ENCODE measurements around the gene NOX4.
A peak's percentile ranks its signal among the peaks of the same experiment; 100 is the strongest.
"Not testable (repeated sequence)": the region's sequence is repeated elsewhere in the genome, so short reads cannot be mapped to it uniquely, and the experiment has no call there.

Gene NOX4

GRCh38 chr11:89457190-89457589 is 34.0 kb downstream of the NOX4 start:
- DNase-seq, result no peak

GRCh38 chr11:89456681-89457080 is 34.5 kb downstream of the NOX4 start:
- no peak for DNase-seq

DNA sequence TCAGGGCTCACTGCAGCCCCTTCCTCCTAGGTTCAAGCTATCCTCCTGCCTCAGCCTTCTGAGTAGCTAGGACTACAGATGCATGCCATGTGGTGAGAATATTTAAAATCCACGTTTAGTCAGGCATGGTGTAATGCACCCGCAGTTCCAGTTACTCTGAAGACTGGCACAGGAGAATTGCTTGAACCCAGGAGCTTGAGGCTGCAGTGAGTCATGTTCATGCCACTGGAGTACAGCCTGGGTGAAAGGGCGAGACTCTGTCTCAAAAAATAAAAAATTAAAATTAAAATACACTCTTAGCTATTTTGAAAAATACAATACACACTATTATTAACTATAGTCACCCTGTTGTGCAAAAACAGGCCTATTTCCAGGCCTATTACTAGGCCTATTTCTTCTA is 38.4 kb downstream of the NOX4 start:
- DNase-seq, result no peak

DNA sequence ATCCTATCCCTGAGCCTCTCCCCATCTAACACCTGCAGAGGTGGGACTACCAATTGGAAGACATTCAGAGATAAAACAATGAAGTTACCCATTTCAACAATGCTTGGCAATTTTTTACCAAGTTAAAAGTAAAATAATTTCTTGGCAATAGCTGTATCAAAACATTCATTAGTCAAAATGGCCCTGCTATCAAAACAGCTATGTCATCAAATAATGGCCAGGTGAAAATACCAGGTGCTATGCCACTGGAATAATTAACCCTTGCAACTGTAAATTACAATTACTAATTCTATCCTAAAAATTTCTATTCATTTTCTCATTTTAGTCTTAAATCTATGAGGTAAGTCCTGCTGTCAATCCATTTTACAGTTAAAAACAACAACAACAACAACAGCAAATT is 43.3 kb downstream of the NOX4 start:
- no peak for DNase-seq

- no peak for DNase-seq
Observed at GRCh38 chr11:89443361-89444322, 47.5 kb downstream of the NOX4 start.

DNA sequence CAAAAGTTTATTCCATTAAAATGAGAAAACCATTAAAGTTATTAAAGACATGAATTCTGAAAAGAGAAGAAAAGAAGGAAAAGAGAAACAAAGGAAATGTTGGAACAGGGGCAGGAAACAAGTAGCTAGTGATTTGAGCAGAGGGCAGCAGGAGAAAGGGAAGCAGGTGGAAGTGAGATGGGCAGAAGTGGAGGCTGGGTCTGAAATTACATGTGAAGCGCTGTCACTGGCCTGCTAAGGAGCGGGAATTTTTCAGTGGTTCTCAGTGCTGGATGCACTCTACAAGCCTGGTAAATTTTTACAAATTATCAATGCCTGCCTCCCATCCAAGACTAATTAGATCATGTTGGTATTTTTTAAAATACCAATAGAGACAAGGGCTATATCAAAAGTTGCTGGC is 48.4 kb downstream of the NOX4 start:
- no peak for DNase-seq

DNA sequence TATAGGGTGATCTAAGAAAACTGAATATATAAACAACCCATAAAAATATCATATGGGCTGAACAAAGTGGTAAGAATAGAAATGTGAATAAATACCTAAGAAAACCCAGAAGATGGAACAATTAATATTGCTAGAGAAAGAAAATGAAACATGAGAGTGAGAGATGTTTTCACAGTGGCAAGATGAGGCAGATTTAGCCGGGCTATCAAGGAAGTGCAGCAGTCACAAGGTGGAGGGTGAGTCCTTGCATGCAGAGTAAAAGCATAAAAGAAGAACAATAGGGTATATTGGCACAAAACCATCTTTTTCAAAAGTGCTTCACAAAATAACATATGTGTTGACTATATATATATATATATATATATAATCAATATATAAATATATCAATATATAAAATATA is 49.6 kb downstream of the NOX4 start:
- no peak for DNase-seq

GRCh38 chr11:89437317-89437716 is 53.9 kb downstream of the NOX4 start:
- no peak for DNase-seq

- no peak for DNase-seq
Observed at GRCh38 chr11:89436071-89436470, 55.1 kb downstream of the NOX4 start.

DNA sequence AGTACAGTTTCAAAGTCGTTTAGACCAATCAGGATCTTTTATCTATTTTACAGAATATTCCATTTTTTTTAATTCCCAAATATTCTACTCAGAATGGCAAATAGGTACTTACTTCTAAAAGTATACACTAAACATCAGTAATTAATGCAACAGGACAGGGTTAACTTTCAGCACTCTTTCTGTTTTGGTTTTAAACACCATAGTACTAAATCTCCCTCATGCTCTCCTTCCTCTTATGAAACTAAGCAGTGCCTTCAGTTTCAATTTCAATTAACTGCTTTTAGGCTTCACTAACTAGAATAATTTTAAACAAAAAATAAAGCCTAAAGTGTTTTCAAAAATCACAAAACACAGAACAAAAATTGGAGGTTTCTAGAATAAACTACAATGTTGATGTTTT is 57.9 kb downstream of the NOX4 start:
- DNase-seq, result no peak

- not testable (repeated sequence) for DNase-seq
Observed at GRCh38 chr11:89432182-89432581, 59.0 kb downstream of the NOX4 start.

- not testable (repeated sequence) for DNase-seq
Observed at GRCh38 chr11:89426501-89426900, 64.7 kb downstream of the NOX4 start.

- no peak for DNase-seq
Observed at GRCh38 chr11:89421718-89422117, 69.5 kb downstream of the NOX4 start.

GRCh38 chr11:89420981-89421380 is 70.2 kb downstream of the NOX4 start:
- no peak for DNase-seq

- DNase-seq, result no peak
Observed at GRCh38 chr11:89416961-89417360, 74.2 kb downstream of the NOX4 start.

GRCh38 chr11:89411112-89411511 is 80.1 kb downstream of the NOX4 start:
- DNase-seq, result not testable (repeated sequence)

GRCh38 chr11:89410666-89411065 is 80.5 kb downstream of the NOX4 start:
- DNase-seq, result not testable (repeated sequence)

DNA sequence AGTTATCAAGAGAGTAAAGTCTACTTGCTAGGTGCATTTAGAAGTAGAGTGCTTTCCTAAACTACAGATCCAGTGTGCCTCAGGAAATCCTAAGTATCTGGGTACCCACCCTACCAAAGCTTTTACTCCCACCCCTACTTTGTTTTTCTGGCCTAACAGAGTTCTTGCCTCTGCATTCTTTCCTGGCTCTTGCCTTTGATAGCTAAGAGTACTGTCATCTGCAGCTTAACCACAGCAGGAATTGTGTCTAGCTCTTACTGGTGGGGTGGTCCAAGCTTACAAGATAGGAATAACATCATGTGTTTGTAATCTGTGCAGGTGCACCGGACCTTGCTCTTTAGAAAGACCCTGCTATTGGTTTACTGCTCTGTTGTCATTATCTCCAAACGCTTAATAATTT is 82.7 kb downstream of the NOX4 start:
- DNase-seq, result not testable (repeated sequence)

- peak; percentile 42 for DNase-seq
Observed at GRCh38 chr11:89405629-89406028, 85.5 kb downstream of the NOX4 start.

- DNase-seq, result not testable (repeated sequence)
Observed at GRCh38 chr11:89391654-89392053, 99.5 kb downstream of the NOX4 start.

GRCh38 chr11:89387501-89387900 is 103.7 kb downstream of the NOX4 start:
- DNase-seq, result not testable (repeated sequence)

DNA sequence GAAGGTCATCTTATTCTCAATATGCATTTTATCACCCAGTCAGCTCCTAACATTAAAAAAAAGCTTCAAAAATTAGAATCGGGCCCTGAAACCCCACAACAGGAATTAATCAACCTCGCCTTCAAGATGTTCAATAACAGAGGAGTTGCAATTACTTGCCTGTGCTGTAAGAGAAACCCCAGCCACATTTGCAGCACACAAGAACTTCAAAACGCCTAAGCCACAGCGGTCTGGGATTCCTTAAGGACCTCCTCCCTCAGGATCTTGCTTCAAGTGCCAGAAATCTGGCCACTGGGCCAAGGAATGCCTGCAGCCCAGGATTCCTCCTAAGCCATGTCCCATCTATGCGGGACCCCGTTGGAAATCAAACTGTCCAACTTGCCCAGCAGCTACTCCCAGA is 108.2 kb downstream of the NOX4 start:
- not testable (repeated sequence) for DNase-seq

- DNase-seq, result peak; percentile 97
Observed at GRCh38 chr11:89381094-89381493, 110.1 kb downstream of the NOX4 start.

- peak; percentile 38 for DNase-seq
Observed at GRCh38 chr11:89379976-89380771, 111.0 kb downstream of the NOX4 start.

All from HCEC 1CT (cell line).